Measurements from ENCODE around the gene ALKBH8.

DNA sequence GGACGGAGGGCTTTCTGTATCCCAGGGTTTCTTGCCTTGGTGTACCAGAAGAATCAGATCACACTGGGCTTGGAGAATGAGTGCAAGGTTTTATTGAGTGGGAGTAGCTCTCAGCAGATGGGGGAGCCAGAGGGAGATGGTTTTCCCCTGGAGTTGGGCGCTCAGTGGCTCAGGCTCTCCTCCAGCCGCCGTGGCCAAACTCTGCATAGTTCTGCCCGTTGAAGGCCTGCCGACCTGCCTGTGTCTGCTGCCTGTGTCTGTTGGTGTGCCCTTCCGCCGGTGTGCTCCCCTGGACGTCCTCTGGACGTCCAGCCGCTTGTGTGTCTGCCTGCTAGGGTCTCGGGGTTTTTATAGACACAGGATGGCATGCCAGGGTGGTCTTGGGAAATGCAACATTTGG, 4.5 kb upstream of the ALKBH8 start:
- TF ChIP-seq SIN3A (IDR thresholded peaks at IDR 0.05; ENCODE audit: borderline replicate concordance, insufficient read depth, low read length) (no peak), POLR2AphosphoS5 (IDR thresholded peaks at IDR 0.05; ENCODE audit: low read depth, low read length) (no peak), TAF1 (IDR thresholded peaks at IDR 0.05; ENCODE audit: borderline replicate concordance, insufficient read depth, low read length) (no peak)

All from PFSK-1 (cell line).